ENCODE data around the gene ABCA12. TPM values are rescaled to one million over a fixed set of nuclear protein-coding genes. Genes with fewer than 3 reads are reported as not detected.

ABCA12 gene
- total and polyA plus RNA-seq, 2 of the 8 experiments (the other 6 are each of a cell fraction or from before 2014, with no cell fraction given), result not detected

- no peak overlapping the region for H3K4ac ChIP-seq (replicated peaks; ENCODE audit: insufficient read length, low read depth, low read length)
- no peak overlapping the region for H2BK12ac ChIP-seq (ENCODE audit: low read depth, low read length)
- no peak for FAIRE-seq
- H2AFZ ChIP-seq (ENCODE audit: low read length), result no peak overlapping the region
- H3K9me3 ChIP-seq (ENCODE audit: insufficient read depth in 2 of 2, low read depth in 1 of 2, low read length in 1 of 2), result no peaks in the 10 kb centered on the region
- H3K4me1 ChIP-seq (replicated peaks in 1 of 4; ENCODE audit: control insufficient read depth in 3 of 4, insufficient read depth in 4 of 4, low read length in 3 of 4), result no peaks in the 10 kb centered on the region
- no peaks in the 10 kb centered on the region for H3K79me2 ChIP-seq (ENCODE audit: control insufficient read depth in 1 of 2, insufficient read depth in 2 of 2, low read length in 2 of 2)
- no peak overlapping the region for H3K27ac ChIP-seq (ENCODE audit: low read depth, low read length)
- TF ChIP-seq TAF1 (IDR thresholded peaks at IDR 0.05; ENCODE audit: low read depth, low read length), result no peak
- TF ChIP-seq MAFK (IDR thresholded peaks at IDR 0.05; ENCODE audit: low read depth, low read length), result no peak
- no peak for TF ChIP-seq SP2 (IDR thresholded peaks at IDR 0.05; ENCODE audit: low read length)
- no peak for TF ChIP-seq CHD2 (IDR thresholded peaks at IDR 0.05; ENCODE audit: low read length)
- TF ChIP-seq SP1 (IDR thresholded peaks at IDR 0.05; ENCODE audit: low read depth, low read length), result no peak
- no peak for TF ChIP-seq ZNF274 (IDR thresholded peaks at IDR 0.05; ENCODE audit: borderline replicate concordance, extremely low read depth, low read length)
- TF ChIP-seq KDM4A (IDR thresholded peaks at IDR 0.05; ENCODE audit: low read depth, low read length, severe bottlenecking), result no peak
- no peak for TF ChIP-seq CREB1 (IDR thresholded peaks at IDR 0.05)
- no peak for TF ChIP-seq HDAC6 (IDR thresholded peaks at IDR 0.05; ENCODE audit: low read depth, low read length)
- H3K9ac ChIP-seq (replicated peaks in 1 of 4; ENCODE audit: extremely low read depth in 1 of 4, low read depth in 3 of 4, low read length in 3 of 4), result no peak overlapping the region
- H4K20me1 ChIP-seq (replicated peaks in 1 of 2; ENCODE audit: control insufficient read depth in 1 of 2, insufficient read depth in 2 of 2, low read length in 2 of 2), result no peaks in the 10 kb centered on the region
- H2BK15ac ChIP-seq (ENCODE audit: low read length), result no peak overlapping the region
- no peak overlapping the region for H3K23ac ChIP-seq (ENCODE audit: insufficient read length)
- no peak overlapping the region for H3K4me2 ChIP-seq (ENCODE audit: insufficient read depth in 1 of 2, low read depth in 2 of 2, low read length in 2 of 2)
- no peak overlapping the region for H3K4me3 ChIP-seq (ENCODE audit: extremely low read depth in 1 of 4, insufficient read depth in 2 of 4, low read depth in 3 of 4, low read length in 4 of 4)
- no peaks in the 10 kb centered on the region for H3K79me1 ChIP-seq (ENCODE audit: low read depth, low read length)
- no peak overlapping the region for H2BK20ac ChIP-seq (ENCODE audit: low read length)
- H2BK5ac ChIP-seq (ENCODE audit: low read depth, low read length), result no peak overlapping the region
- POLR2A ChIA-PET (ENCODE audit: partially characterized antibody), result no interaction called here
- H3K56ac ChIP-seq (replicated peaks; ENCODE audit: insufficient read length, low read depth, low read length), result no peak overlapping the region
- H4K5ac ChIP-seq (ENCODE audit: insufficient read length, low read depth, low read length), result no peak overlapping the region
- H3K27me3 ChIP-seq (replicated peaks in 1 of 4; ENCODE audit: control insufficient read depth in 3 of 4, extremely low read depth in 1 of 4, insufficient read depth in 3 of 4, low read length in 3 of 4), result no peaks in the 10 kb centered on the region
- H4K91ac ChIP-seq (replicated peaks; ENCODE audit: insufficient read length, low read length), result no peak overlapping the region
- DNase-seq (ENCODE audit: low read depth in 1 of 2, low spot score in 2 of 2), result no peak
- H4K8ac ChIP-seq (ENCODE audit: extremely low read depth, insufficient read depth, low read length), result no peak overlapping the region
- H3K23me2 ChIP-seq (ENCODE audit: low read depth, low read length), result no peaks in the 10 kb centered on the region
- CTCF ChIA-PET (ENCODE audit: partially characterized antibody), result no interaction called here
- H3K36me3 ChIP-seq (ENCODE audit: control insufficient read depth in 2 of 4, insufficient read depth in 4 of 4, low read length in 3 of 4), result no peaks in the 10 kb centered on the region
- H3K14ac ChIP-seq (ENCODE audit: insufficient read length), result no peak overlapping the region
- H2BK120ac ChIP-seq (replicated peaks; ENCODE audit: low read depth, low read length), result no peak overlapping the region
- no peak overlapping the region for H3K18ac ChIP-seq (ENCODE audit: extremely low read depth, low read length)
- H2AK5ac ChIP-seq (ENCODE audit: low read depth, low read length), result no peak overlapping the region
Observed at GRCh38 chr2:215143458-215143857, 5.0 kb upstream of the ABCA12 start.
